GM18870 (cell line): ENCODE results near the gene SVOP.
"Not testable (repeated sequence)": the region's sequence is repeated elsewhere in the genome, so short reads cannot be mapped to it uniquely, and the experiment has no call there.

ENCODE experiments used
- ATAC-seq: cut with Tn5 transposase; IDR thresholded peaks from one replicate; pipeline ENCODE4 v1.9.1; 2021; ENCODE audit warnings: moderate library complexity; ENCODE audit not compliant: unreplicated experiment

SVOP gene, protein sequence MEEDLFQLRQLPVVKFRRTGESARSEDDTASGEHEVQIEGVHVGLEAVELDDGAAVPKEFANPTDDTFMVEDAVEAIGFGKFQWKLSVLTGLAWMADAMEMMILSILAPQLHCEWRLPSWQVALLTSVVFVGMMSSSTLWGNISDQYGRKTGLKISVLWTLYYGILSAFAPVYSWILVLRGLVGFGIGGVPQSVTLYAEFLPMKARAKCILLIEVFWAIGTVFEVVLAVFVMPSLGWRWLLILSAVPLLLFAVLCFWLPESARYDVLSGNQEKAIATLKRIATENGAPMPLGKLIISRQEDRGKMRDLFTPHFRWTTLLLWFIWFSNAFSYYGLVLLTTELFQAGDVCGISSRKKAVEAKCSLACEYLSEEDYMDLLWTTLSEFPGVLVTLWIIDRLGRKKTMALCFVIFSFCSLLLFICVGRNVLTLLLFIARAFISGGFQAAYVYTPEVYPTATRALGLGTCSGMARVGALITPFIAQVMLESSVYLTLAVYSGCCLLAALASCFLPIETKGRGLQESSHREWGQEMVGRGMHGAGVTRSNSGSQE

DNA sequence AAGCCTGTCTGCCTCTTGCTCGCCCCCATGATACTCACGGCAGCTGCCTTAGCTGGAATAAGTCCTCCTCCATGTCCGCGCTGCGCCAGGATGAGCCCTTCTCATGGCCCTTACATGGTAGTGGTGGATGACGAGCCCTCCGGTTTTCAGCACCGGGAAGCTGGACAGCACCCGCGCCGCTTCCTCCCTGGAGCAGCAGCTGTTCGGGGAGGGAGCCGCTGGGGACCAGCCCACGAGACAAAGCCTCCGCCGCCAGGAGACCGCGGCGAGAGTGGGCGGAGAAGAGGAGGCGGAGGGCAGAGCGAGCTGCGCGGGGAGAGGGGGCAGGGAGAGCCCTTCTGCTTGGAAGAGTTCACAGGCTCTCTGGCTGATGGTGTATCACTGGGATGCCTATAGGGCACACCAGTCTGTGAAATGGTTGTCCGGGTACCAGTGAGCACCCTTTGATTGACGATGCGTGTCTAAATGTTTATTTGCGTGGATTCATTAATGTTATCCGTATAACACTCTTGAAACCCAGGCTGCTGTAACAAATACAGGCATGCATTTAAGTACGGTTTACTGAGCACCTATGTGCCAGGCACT is at the start of gene SVOP:
Gene SVOP (minus strand): TSS at position 273 of the 585 bp plus-strand sequence. CDS start 200 bp downstream, at position 73.
- ATAC-seq, result no peak

DNA sequence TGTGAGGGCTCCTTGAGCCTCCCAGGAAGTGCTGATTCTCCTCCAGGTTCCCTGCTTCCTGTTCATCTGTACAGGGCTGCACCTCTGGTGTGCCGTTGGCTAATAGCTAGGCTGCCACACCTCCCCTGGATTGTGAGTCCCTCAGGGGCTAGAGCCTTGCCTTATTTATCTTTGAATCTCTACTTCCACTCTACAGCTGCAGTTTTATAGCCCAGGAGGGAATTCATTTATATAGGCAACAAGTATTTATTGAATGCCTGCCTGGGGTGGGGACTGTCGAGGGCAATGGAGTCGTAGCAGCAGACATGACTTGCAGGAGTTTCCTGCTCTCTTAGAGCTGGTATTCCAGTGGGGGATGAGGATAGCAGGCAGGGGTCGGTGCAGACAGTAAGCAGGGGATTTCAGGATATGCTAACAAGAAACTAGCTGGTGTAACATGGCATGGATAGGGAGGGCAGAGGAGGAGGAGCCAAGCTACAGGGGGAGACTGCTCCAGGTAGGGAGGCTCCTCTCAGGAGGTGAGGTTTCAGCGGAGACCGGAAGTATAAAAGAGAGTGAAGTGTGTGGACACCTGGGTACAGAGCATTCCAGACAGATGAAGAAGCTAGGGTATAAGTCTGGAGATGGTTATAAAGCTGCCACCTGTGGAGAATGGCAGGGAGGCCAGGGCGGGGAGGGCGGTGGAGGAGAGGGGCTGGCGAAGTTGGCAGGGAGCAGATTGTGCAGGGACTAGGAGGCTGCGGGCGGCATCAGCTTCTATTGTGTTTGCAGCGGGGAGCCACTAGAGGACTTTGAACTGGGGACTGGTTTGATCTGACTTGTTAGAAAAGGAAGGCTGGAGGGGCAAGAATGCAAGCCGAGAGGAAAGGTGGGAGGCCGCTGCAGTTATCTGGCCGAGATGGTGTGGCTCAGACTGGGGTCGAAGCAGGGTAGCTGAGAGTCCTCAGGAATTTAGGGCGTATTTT is 48.7 kb upstream of the SVOP start:
- no peak for ATAC-seq

DNA sequence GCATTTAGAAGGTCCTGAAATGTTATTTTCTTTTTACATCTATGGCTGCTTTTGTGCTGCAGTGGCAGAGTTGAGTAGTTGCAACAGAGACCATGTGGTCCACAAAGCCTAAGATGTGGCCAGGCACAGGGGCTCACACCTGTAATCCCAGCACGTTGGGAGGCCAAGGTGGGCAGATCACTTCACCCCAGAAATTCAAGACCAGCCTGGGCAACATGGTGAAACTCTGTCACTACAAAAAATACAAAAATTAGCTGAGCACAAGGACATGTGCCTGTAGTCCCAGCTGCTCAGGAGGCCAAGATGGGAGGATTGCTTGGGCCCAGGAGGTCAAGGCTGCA is 45.0 kb upstream of the SVOP start:
- no peak for ATAC-seq

DNA sequence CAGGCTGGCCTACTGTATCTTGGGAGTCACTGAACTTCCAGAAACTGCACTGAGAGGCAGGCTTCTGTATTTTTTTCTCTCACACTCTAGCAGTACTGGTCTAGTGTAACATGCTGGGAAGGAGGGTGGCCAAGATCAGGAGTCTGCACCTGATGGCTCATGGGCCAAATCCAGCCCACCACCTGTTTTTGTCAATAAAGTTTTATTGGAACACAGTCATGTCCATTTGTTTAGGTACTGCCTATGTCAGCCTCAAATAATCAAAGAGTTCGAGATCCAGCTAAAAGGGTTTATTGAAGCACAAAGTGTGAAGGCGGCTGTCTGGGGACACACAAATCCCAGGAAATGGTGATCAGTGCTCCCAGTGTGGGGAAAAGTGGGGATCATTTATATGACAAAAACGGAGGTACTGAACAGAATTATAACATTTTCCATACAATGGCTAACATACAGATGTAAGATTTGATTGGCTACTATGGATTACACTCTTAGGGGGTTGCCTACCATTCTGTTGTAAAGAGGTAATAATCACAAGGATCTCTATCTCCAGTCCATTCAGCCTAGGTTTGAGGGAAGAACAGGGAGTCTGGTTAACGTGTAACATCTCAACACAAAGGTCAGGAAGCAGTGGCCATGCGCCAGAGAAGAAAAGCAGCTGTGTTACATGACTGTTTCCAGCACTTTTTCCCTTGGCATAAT is 44.4 kb upstream of the SVOP start:
- no peak for ATAC-seq

DNA sequence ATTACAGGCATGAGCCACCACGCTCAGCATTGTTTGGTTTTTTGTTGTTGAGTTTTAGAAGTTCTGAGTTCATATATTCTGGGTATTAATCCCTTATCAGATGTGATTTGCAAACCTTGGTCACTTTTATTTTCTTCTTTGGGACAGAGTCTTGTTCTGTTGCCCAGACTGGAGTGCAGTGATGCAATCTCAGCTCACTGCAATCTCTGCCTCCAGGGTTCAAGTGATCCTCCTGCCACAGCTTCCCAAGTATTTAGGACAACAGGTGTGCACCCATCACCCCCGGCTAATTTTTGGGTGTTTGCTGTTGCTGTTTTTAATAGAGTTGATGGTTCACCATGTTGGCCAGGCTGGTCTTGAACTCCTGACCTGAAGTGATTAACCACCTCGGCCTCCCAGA is 43.3 kb upstream of the SVOP start:
- ATAC-seq, result no peak

DNA sequence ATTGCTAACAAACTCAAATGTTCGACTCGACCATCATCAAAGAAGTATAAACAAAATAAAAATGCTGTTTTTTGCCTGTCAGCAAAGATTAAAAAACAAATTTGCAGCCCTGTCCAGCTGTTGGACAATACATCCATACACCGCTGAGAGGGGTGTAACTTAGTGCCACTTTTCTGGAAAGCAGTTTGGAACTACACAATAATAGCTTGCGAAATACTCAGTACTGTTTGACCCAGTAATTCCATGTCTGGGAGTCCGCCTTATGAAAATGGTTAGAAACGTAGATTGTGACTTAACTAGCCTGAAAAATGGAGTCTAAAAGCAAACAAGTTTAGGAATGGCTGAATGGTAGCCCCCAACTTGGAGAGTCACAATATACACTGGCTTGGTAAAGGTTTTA is 37.9 kb upstream of the SVOP start:
- no peak for ATAC-seq

DNA sequence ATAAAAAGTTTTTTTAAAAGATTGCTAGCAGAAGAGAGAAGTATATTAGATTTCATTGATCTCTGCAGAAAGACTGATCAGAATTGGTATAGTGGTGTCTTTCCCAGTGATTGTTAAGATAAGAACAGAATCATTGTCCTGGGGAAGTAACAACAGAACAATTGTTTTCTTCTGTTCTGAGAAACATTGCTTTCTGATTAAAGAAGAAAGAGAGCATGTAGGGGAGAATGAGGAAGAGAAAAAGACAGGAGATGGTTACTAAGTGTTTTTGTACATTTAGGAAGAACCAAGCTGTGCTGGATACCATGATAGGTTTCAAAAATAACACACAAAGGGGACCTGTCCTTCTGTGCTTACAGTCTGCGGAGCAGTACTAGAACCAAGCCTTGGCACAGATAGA is 36.5 kb upstream of the SVOP start:
- no peak for ATAC-seq

DNA sequence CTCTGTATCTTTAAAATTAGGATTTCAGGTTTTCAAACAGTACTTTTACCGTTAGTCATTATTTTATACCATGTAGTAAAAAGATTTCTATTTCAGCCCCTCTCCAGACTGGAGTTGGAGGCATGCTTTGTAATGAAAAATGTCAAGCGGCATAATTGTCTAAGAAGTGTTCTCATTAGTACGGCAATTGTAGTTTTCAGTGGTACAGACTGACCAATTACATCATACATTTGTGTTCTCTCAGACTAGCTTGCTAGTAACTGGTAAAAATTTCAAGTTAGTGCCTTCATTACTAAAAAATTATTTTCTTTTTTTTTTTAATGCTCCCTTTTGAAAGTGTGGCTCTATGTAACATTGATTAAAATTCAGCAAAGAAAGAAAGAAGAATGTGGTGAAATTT is 36.0 kb upstream of the SVOP start:
- ATAC-seq, result no peak

DNA sequence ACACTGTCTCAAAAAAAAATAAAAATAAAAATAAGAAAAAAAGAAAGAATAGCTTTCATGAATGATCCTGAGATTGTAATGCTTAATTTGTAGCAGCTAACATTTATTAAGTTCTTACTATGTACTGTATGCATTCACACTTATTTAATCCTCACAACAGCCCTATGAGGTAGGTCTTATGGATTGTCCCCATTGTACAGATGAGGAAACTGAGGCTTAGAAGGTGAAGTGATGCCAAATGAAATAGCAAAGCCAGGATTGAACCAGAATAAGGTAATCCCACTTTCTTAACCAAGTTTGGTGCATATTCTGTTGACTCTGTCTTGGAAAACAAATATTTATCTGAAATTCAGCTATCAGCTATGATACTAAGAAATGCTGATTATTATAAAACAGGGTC is 33.7 kb upstream of the SVOP start:
- no peak for ATAC-seq

DNA sequence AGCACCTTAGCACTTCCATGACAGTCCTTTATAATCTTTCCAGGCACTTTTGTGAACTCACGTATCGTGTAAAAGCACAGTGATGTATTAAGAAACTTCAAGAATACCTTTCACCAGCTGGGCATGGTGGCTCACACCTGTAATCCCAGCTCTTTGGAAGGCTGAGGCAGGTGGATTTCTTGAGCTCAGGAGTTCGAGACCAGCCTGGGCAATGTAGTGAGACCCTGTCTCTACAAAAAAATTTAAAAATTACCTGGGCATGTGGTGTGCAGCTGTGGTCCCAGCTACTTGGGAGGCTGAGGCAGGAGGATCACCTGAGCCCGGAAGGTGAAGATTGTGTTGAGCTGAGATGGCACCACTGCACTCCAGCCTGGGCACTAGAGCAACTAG is 33.3 kb upstream of the SVOP start:
- ATAC-seq, result not testable (repeated sequence)

DNA sequence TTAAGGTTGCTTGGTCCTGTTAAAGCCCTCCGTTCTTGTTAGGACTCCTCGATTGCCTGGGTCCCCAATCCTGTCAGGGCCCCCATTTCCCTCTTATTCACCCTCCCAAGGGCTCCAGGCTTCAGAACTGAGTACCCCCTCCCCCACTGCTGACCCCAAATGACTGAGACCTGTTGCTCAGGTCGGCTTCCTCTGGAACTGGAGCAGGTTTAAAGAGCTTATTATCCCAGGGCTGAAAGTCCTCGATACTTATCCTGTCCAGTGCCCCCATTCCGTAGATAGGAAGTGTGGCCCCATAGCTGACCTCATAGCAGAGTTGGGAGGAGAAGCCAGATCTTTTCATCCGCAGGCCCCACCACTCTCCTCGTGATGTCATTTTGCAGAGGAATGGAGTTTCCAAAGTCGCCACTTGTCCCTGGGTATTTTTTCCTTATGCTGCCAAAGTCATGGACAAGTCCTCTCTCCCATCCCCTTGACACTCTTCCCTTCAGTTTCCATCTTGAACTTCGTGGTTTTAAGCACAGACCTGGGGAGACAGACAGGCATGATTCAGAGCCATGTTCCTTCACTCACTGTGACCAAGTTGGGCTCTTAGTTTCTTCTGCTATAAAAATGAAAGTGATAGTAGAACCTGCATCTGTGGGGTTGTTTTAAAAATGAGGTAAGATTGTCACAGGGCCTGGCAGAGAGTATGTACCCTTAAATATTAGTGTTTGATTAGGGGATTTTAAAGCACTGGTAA is 32.7 kb upstream of the SVOP start:
- peak; percentile 56 for ATAC-seq

DNA sequence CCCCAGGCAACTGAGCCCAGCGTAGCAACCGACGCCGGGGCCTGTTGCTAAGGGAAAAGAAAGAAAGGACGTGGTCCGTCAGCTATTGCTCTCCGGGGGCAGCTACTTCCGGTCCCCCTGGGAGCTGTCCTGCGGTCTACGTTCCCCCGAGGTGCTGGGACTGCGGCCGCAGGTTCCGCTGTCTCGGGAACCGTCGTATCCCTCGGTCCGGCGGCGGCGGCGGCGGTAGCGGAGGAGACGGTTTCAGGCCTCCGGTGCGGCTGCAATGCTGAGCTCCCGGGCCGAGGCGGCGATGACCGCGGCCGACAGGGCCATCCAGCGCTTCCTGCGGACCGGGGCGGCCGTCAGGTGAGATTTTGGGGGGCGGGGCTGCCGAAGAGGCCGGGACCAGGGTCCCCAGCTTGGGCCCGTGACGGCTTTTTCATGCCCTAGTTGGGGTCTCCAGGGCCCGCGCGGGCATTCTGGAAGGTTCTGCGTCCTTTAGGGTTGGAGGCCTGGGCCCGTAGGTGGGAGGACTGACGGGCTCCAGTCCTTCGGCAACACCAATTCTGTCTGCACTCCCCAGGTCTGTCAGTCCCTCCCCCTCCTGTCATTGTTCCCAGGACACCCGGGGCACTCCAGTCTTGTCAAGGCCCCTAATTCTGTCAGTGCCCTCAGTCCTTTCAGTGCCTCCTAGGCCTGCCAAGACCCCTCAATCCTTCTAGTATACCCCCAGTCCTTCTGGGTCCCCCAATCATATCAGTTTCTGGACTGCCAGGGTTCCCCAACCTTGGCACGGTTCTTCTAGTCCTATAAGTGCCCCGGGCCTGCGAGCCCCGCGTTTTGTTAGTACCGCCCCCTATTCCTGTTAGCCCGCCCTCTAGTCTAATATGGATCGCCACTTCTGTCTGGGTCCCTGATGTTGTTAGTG is 31.8 kb upstream of the SVOP start, which contains the start of gene USP30:
Gene USP30 (plus strand): TSS at position 163 of the 910 bp plus-strand sequence. CDS start 103 bp downstream, at position 266.
- ATAC-seq, result peak; percentile 53

DNA sequence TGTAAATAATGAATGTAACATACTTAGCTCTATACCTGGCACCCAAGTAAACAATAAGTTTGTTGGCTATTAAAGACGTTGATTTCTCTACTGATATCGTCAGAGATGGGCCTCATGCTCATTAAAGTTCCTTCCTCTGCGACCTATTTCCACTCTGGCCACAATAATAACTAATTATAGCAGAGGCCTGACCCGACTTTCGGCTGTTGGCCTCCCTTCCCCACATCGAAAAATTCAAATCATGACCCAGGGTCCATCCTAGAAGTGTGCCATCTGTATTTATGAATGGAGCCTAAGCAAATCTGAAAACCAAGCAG is 31.2 kb upstream of the SVOP start:
- ATAC-seq, result no peak

DNA sequence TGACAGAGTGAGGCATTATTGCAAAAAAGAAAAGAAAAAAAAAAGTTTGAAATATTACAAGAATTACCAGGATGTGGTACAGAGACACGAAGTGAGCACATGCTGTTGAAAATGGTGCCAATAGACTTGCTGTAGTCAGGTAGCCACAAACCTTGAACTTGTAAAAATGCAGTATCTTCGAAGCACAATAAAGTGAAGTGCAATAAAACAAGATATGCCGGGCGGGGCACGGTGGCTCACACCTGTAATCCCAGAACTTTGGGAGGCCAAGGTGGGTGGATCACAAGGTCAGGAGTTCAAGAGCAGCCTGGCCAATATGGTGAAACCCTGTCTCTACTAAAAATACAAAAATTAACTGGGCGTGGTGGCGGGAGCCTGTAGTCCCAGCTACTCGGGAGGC is 28.9 kb upstream of the SVOP start:
- ATAC-seq, result not testable (repeated sequence)

DNA sequence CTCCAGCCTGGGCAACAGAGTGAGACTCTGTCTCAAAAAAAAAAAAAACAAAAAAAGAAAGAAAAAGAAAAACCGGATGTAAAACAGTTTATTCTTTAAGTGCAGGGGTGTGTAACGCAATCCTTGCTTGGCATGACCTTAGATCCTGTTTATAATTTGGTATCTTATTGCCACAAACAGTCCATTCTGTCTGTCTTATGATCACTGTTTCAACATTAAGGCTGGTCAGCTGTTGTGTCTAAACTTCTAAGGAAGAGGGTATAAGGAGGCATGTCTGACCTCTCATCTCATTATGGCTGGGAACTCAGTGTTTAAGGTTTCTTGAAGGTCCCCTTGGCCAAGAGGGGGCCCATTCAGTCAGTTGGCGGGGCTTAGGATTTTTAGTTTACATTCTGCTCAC is 27.8 kb upstream of the SVOP start:
- ATAC-seq, result not testable (repeated sequence)

DNA sequence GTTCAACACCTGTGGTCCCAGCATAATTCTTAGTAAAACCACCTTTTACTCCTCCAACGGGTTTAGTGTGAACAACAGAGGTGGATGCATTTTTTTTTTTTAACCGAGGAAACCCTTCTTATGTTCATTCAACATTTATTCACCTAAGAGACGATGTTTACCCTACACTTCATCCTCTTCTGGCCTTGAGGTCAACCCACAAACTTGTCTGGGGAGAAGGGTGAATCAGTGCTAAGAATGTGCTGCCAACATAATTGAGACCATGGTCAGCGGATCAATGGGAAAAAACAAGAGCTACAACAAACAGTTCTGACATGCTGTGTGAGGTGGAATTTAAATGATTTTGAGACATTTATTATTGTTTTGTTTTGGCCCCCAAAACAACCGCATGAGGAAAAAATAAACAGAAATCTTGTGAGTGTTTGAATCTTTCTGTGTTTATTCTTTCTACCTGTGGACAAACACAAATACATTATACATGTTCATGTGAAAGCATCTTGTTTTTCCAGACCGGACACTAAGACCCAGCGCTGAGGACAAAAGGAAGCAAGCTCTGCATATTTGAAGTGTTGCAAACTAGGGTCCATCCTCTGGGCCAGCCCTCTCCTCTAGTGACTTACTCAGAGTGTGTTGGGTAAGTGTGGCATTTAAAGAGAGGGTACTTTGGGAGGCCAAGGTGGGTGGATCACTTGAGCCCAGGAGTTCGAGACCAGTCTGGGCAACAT is 26.4 kb upstream of the SVOP start:
- ATAC-seq, result no peak

DNA sequence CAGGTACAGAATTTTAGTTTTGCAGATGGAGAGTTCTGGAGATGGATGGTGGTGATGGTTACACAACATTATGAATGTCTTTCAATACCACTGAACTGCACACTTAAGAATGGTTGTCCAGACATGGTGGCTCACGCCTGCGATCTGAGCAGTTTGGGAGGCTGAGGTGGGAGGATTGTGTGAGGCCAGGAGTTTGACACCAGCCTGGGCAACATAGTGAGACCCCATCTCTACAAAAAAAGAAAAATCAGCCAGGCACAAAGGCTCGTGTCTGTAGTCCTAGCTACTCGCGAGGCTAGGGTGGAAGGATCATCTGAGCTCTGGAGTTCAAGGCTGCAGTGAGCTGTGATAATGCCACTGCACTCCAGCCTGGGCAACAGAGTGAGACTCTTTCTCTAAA is 23.4 kb upstream of the SVOP start:
- ATAC-seq, result no peak

DNA sequence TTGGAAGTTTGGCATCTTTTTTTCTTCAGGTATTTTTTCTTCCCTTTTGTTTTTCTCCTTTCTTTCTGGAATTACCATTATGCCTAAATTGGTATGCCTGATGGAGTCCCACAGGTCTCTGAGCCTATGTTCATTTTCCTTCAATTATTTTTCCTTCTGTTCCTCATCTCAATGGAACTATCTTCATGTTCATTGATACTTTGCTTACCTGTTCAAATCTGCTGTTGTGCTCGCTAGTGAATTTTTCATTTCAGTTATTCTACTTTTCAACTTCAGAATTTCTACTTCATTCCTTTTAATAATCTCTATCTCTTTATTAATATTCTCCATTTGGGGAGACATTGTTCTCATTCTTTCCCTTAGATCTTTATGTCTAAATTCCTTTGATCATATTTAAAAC is 16.1 kb upstream of the SVOP start:
- ATAC-seq, result no peak
